GM21528 (cell line): ENCODE data around the gene ABI2.
"Not testable (repeated sequence)": the region's sequence is repeated elsewhere in the genome, so short reads cannot be mapped to it uniquely, and the experiment has no call there.

ENCODE experiments used
- ATAC-seq: cut with Tn5 transposase; IDR thresholded peaks from one replicate; pipeline ENCODE4 v1.9.1; 2021; ENCODE audit warnings: mild to moderate bottlenecking, moderate library complexity; ENCODE audit not compliant: unreplicated experiment, low FRiP score

Gene ABI2

GRCh38 chr2:203352604-203353255 lies 24.5 kb downstream of the ABI2 start:
- no peak for ATAC-seq

DNA sequence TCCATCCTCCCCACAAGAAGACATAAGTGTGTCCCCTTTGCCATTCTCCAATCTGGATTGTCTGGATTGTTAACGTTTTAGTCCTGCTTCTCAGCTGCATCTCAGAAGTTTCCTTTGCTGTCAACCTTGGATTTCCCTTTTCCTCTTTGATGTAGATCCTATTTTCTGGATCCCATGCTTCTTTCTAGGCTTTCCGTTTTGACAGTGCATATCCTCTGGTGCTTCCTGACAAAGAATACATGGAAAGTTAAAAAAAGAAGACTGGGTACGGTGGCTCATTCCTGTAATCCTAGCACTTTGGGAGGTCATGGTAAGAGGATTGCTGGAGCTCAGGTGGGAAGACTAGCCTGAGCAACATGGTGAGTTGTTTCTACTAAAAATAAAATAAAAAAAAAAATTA lies 26.8 kb downstream of the ABI2 start:
- ATAC-seq: no peak

- no peak for ATAC-seq
Measured at GRCh38 chr2:203359450-203359849, 31.3 kb downstream of the ABI2 start.

DNA sequence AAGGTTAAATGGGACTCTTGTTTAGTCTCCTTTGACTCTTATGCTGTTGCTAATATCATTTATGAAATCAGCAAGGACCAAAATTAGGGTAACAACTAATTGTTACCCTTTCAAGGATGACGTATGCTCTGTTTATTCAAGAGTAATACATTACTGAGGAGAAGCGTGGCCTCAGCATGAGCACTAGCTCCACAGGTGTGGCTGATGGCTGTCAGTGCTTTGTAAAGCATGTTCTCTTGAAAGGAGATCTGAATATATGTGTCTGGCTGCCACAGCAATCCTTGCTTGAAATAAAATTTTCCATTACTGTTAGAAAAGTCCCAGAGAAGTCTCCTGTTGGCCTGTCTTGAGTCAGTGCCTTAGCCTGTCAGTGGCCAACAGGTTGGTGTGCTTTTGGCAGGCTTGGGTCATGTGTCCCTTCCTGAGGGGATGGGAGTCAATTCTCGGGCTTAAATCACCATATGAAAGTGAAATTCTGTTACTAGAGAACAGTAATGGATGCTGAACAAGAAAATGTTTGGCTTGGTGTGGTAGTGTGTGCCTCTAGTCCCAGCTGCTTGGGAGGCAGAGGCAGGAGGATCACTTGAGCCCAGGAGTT lies 32.7 kb downstream of the ABI2 start:
- no peak for ATAC-seq

DNA sequence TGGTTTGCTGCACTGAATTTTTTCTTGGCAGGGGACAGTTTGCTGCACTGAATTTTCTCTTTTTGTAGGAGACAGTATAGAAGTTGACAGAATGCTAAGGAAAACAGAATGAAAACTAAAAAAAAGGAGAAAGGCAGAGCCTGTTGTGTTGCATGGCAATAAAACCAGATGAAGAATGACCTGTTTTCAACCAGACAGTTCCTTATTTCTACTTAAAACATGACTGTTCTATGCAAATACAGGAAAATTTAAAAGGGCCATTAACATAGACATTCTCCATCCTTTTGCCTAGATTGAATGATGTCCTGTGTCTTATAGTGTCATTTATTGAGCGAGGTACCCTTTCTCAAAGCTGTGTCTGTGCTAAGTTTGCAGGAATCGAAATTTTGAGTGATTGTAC lies 33.3 kb downstream of the ABI2 start:
- no peak for ATAC-seq

- ATAC-seq: no peak
Measured at GRCh38 chr2:203361922-203362321, 33.7 kb downstream of the ABI2 start.

GRCh38 chr2:203366639-203367466 lies 38.7 kb downstream of the ABI2 start:
- no peak for ATAC-seq

DNA sequence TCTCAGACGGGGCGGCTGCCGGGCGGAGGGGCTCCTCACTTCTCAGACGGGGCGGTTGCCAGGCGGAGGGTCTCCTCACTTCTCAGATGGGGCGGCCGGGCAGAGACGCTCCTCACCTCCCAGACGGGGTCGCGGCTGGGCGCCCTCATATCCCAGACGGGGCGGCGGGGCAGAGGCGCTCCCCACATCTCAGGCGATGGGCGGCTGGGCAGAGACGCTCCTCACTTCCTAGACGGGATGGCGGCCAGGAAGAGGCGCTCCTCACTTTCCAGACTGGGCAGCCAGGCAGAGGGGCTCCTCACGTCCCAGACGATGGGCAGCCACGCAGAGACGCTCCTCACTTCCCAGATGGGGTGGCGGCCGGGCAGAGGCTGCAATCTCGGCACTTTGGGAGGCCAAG lies 44.5 kb downstream of the ABI2 start:
- not testable (repeated sequence) for ATAC-seq

DNA sequence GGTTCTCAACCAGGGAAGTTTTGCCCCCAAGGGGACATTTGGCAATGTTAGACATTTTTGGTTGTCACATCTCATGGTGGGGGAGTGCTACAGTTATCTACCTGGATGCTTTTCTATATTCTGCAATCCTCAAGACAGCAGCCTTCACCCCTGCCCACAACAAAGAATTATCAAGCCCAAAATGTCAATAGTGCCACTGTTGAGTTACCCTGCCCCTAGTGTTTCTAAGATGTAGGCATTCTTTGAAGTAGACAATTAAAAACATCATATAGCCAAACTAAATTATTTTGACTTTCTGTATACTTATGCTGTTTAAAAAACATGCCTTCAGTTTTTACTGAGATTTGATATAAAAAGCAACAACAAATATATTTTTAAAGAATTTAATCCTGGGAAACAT lies 48.0 kb downstream of the ABI2 start:
- no peak for ATAC-seq

DNA sequence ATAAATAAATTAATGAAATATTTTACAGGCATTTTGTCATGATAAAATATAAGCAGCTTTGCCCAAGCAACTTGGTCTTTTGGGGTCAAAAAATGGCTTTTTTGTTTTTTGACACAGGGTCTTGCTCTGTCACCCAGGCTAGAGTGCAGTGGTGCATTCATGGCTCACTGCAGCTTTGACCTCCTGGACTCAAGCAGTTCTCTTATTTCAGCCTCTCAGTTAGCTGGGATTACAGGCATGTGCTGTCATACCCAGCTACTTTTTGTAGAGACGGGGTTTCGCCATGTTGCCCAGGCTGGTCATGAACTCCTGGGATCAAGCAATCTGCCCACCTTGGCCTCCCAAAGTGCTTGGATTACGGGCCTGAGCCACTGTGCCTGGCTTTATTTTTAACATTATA lies 51.0 kb downstream of the ABI2 start:
- no peak for ATAC-seq

DNA sequence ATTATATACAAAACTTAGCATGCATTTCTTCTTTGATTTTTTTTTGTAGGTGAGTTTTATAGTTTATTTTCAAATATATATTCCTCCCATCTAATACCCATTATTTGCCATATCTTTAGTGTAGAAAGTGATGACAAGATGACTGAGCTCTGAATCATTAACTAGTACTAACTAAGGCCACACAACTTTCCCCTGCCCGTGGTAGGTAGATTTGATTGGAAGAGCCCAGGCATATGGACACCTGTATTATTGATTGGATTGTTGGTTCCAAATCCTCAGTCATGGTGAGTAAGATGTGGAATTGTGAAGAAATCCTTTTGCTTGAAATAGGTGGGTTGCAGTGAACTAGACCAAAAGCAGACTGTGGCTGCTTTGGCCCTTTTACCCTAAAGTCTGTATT lies 54.8 kb downstream of the ABI2 start:
- ATAC-seq: no peak

DNA sequence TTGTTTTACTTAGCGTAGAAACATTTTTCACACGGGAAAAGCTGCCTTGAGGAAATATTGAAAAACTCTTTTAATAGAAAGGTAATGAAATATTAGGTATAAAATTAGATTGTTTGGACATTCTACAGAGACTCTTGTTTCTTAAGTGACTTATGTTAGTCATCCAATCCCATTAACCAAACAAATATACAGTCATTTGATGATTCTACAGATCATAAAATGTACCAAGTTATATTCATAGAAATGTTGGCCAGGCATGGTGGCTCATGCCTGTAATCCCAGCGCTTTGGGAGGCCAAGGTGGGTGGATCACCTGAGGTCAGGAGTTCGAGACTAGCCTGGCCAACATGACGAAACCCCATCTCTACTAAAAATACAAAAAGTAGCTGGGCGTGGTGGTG lies 60.0 kb downstream of the ABI2 start:
- ATAC-seq: not testable (repeated sequence)

DNA sequence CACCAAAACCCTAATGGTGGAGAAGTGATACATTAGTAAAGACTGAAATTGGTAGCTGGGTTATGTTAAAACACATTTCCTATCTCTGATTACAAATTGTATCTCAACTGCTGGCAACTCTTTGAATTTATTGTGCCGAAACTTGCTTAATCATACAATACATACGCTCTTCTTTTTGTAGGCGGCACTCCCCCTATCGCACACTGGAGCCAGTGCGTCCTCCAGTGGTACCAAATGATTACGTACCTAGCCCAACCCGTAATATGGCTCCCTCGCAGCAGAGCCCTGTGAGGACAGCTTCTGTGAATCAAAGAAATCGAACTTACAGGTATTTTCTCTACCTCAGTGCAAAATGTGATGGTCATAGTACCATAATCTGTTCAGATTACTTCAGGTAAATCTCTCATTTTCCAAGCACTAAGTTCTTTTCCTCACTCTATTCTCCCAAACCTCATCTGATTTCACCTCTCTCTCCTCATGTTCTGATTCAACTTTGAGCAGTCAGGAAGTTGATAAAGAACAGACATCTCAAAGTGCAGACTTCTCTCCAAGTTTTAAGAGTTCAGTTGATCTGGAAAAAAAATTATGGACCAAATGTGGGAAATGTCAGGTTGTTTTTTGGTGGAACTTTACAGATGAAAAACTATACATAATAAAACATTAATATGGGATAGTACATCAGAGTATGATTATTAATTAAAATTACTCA lies 66.5 kb downstream of the ABI2 start:
- ATAC-seq: no peak

GRCh38 chr2:203395858-203396257 lies 67.7 kb downstream of the ABI2 start:
- no peak for ATAC-seq

DNA sequence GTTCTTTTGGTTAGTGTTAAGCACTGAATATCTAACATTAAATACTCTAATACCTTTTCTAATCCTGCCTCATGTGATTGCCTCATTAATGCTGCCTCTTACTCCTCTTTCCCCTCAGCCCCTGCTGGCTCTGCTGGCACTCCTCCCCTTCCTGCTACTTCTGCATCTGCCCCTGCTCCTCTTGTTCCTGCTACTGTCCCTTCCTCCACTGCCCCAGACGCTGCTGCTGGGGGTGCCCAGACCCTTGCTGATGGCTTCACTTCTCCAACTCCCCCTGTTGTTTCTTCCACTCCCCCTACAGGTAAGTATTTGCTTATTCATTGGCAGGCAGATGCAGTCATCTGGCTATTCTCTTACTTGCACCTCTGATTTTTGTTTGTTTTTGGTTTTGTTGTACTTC lies 68.5 kb downstream of the ABI2 start:
- no peak for ATAC-seq

GRCh38 chr2:203399031-203399430 lies 70.8 kb downstream of the ABI2 start:
- ATAC-seq: no peak

DNA sequence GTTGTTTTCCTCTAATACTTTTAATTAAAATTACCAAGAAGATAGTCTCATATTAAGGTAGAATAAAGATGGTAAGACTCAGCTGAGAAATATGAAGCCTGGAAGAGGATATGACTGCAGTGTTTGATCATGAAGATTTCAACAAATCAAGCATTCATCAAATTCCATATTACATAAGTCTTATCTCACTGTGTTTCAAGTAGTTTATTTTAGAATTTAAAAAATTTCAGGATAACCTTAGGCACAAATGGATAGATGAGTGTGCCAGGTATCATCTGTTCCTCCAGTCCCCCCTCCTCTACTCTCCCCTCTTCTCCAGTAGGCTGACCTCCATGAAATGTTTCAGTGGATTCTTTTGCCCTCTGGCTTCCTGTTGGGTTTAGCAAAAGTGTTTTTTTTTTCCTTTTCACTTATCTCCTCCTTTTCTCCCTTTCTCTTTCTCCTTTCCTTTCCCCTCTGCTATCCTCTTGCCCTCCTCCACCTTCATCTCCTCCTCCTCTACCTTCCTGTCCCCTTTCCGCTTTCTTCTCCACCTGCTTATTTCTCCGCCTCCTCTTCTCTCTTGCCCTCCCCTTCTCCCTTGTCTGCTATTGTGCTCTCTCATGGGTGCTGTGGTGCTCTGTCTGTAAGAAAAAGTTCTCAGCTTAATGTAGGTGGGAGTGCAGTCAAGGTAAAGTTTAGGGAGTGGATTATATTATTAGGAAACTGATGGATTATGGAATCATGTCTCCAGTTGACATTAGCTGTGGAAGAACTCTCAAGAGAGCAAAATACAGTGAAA lies 72.8 kb downstream of the ABI2 start:
- no peak for ATAC-seq

- no peak for ATAC-seq
Measured at GRCh38 chr2:203404996-203405395, 76.8 kb downstream of the ABI2 start.

DNA sequence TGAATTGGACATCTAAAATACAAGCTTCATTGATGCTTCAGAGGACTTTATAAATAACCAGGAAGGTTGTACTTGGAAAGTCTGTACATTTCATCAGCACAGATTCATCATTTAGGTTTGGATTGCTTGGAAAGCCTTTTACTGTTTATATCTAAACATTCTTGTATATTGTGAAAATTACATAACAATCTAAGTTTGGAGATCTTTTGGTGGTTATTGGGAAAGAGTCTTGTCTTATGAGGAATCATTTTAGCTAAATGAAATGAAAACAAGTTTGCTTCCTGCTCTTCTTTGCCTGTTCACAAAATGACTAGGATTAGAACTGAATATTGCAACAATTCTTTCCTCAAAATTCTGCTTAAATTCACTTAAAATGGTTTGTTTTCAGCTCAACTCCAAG lies 79.3 kb downstream of the ABI2 start:
- ATAC-seq: no peak

DNA sequence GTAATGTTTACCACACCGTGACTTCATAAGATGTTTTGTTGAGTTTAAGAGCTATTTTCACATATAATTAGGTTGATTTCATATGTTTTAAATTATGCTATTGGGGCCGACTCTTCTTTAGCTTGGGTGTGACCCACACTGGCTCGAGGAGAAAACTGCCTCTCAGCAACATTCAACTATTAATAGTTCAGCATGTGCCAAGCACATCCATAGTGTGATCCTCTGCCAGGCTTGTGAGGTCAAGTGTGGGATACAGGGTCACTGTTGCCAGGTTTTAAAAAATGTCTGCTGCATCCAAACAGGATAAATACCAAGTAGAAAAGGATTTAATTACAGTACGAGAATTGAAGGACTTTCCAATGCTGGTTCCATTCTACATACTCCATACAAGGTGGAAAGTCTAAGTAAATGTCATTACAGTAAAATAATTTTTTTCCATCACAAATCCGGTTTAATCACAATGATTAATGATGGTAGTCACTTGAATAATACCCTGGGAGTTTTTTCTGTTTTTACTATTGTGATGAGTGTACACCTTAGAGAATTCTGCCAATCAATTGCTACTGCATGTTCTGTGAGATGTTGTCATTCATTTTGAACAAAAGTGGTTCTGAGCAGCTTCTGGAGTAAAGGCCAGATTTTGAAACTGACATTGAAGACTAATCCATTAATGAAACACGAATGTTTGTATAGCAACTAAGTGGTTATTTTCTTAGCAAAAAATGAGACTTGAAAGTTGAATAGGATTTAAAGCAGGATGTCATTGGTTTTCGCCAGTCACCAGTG lies 84.5 kb downstream of the ABI2 start:
- ATAC-seq: no peak
